ENCODE results near the gene BEST4.

GRCh38 chr1:44775930-44776729, 11.8 kb downstream of the BEST4 start:
- TF ChIP-seq CTCF (IDR thresholded peaks at IDR 0.05), result no peak
- TF ChIP-seq POLR2A (IDR thresholded peaks at IDR 0.05), result no peak
